ENCODE data around the gene TGM6.

GRCh38 chr20:2378893-2379292, 1.8 kb upstream of the TGM6 start:
- TF ChIP-seq, protein P1, sequence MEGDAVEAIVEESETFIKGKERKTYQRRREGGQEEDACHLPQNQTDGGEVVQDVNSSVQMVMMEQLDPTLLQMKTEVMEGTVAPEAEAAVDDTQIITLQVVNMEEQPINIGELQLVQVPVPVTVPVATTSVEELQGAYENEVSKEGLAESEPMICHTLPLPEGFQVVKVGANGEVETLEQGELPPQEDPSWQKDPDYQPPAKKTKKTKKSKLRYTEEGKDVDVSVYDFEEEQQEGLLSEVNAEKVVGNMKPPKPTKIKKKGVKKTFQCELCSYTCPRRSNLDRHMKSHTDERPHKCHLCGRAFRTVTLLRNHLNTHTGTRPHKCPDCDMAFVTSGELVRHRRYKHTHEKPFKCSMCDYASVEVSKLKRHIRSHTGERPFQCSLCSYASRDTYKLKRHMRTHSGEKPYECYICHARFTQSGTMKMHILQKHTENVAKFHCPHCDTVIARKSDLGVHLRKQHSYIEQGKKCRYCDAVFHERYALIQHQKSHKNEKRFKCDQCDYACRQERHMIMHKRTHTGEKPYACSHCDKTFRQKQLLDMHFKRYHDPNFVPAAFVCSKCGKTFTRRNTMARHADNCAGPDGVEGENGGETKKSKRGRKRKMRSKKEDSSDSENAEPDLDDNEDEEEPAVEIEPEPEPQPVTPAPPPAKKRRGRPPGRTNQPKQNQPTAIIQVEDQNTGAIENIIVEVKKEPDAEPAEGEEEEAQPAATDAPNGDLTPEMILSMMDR (optimal IDR thresholded peaks at IDR 0.05 in 1 of 3, IDR thresholded peaks at IDR 0.05 in 1 of 3, conservative IDR thresholded peaks at IDR 0.05 in 1 of 3; ENCODE audit: extremely low read depth in 1 of 3, insufficient read depth in 2 of 3, low read length in 3 of 3) = no peak
- TF ChIP-seq EZH2 (IDR thresholded peaks at IDR 0.05; ENCODE audit: low read length) = no peak

Data from keratinocyte (primary cell).